GM23338 (cell line): ENCODE measurements around the gene FHAD1. TPM values are rescaled to one million over a fixed set of nuclear protein-coding genes. Genes with fewer than 3 reads are reported as not detected.
A peak's percentile ranks its signal among the peaks of the same experiment; 100 is the strongest.

Experiments
- ATAC-seq: fragments of 200-7000 bp; cut with Tn5 transposase; 3 replicates; pipeline ENCODE4 v1.9.1; 2020
- DNase-seq: peaks from one replicate; pipeline ENCODE4 v3.0.0-alpha.2; 2015; ENCODE audit warnings: low spot score
- H2AFZ ChIP-seq: fragments of 200-600 bp; sonication (generic); 2 replicates; pipeline ENCODE4 v1.8.0; 2016; ENCODE audit warnings: antibody characterized with exemption, mild to moderate bottlenecking, moderate library complexity
- H3F3A ChIP-seq: fragments of 200-600 bp; sonication (generic); replicated peaks from 2 replicates; pipeline ENCODE4 v1.8.0; 2017; ENCODE audit warnings: antibody characterized with exemption, mixed run types, low read depth
- H3K27ac ChIP-seq: fragments of 200-600 bp; sonication (generic); 2 replicates; pipeline ENCODE4 v1.6.1; 2016; ENCODE audit warnings: low read depth
- H3K27me3 ChIP-seq: fragments of 200-600 bp; sonication (generic); 2 replicates; pipeline ENCODE4 v1.8.0; 2016; ENCODE audit warnings: mild to moderate bottlenecking, mixed run types, moderate library complexity; ENCODE audit not compliant: insufficient read depth
- H3K36me3 ChIP-seq: fragments of 200-600 bp; sonication (generic); 2 replicates; pipeline ENCODE4 v1.8.0; 2016; ENCODE audit warnings: mild to moderate bottlenecking; ENCODE audit not compliant: insufficient read depth
- H3K4me1 ChIP-seq: fragments of 200-600 bp; sonication (generic); 2 replicates; pipeline ENCODE4 v1.8.0; 2016; ENCODE audit warnings: mild to moderate bottlenecking, moderate library complexity; ENCODE audit not compliant: insufficient read depth
- H3K4me2 ChIP-seq: fragments of 200-600 bp; sonication (generic); 2 replicates; pipeline ENCODE4 v1.7.1; 2017; ENCODE audit warnings: mixed run types
- H3K4me3 ChIP-seq: fragments of 200-600 bp; sonication (generic); 2 replicates; pipeline ENCODE4 v1.6.1; 2016; ENCODE audit warnings: mixed run types
- H3K79me2 ChIP-seq: fragments of 200-600 bp; sonication (generic); replicated peaks from 2 replicates; pipeline ENCODE4 v1.8.0; 2017; ENCODE audit warnings: mild to moderate bottlenecking; ENCODE audit not compliant: insufficient read depth
- H3K9me2 ChIP-seq: fragments of 200-600 bp; sonication (generic); 2 replicates; pipeline ENCODE4 v1.8.0; 2017; ENCODE audit not compliant: insufficient read depth
- H4K20me1 ChIP-seq: fragments of 200-600 bp; sonication (generic); replicated peaks from 2 replicates; pipeline ENCODE4 v1.8.0; 2017; ENCODE audit warnings: mild to moderate bottlenecking; ENCODE audit not compliant: insufficient read depth
- H3K27ac Mint-ChIP-seq: 2 replicates; pipeline ENCODE4 v1.8.0; 2020; ENCODE audit warnings: inconsistent platforms, mild to moderate bottlenecking, moderate library complexity, mixed read lengths
- H3K27me3 Mint-ChIP-seq: 3 replicates; pipeline ENCODE4 v1.8.0; 2022; ENCODE audit warnings: low read depth, mild to moderate bottlenecking, moderate library complexity, mixed read lengths, inconsistent platforms; ENCODE audit not compliant: insufficient read depth, poor library complexity
- H3K36me3 Mint-ChIP-seq: 3 replicates; pipeline ENCODE4 v1.8.0; 2021; ENCODE audit warnings: low read depth, mild to moderate bottlenecking, inconsistent platforms, moderate library complexity, mixed read lengths
- H3K4me1 Mint-ChIP-seq: 3 replicates; pipeline ENCODE4 v1.8.0; 2020; ENCODE audit warnings: mild to moderate bottlenecking, inconsistent platforms, mixed read lengths
- H3K4me3 Mint-ChIP-seq: 3 replicates; pipeline ENCODE4 v1.8.0; 2021; ENCODE audit warnings: moderate library complexity, mild to moderate bottlenecking, inconsistent platforms, mixed read lengths
- H3K9me3 Mint-ChIP-seq: 3 replicates; pipeline ENCODE4 v1.8.0; 2020; ENCODE audit warnings: moderate library complexity, mild to moderate bottlenecking, inconsistent platforms, mixed read lengths
- CREB1 ChIP-seq: fragments of 250-450 bp; sonication (Bioruptor Pico); IDR thresholded peaks from 2 replicates; pipeline ENCODE4 v1.5.0; 2020; ENCODE audit warnings: low read depth, mild to moderate bottlenecking, moderate library complexity
- EZH2phosphoT487 ChIP-seq: fragments of 200-600 bp; sonication (generic); IDR thresholded peaks from one replicate; pipeline ENCODE4 v1.8.1; 2018; ENCODE audit warnings: antibody characterized with exemption; ENCODE audit not compliant: unreplicated experiment
- JUNB ChIP-seq: IDR thresholded peaks from one replicate; pipeline ENCODE4 v1.6.1; 2016; ENCODE audit warnings: antibody characterized with exemption; ENCODE audit not compliant: unreplicated experiment
- POLR2AphosphoS5 ChIP-seq: IDR thresholded peaks from 2 replicates; pipeline ENCODE4 v1.6.1; 2016; ENCODE audit warnings: antibody characterized with exemption, low read depth
- ZNF114 ChIP-seq: fragments of 250-450 bp; sonication (Bioruptor Pico); IDR thresholded peaks from 2 replicates; pipeline ENCODE4 v1.5.0; 2020; ENCODE audit warnings: mild to moderate bottlenecking, moderate library complexity
- ZNF331 ChIP-seq: fragments of 250-450 bp; sonication (Bioruptor Pico); IDR thresholded peaks from 2 replicates; pipeline ENCODE4 v1.5.0; 2020; ENCODE audit warnings: low read depth, mild to moderate bottlenecking, moderate library complexity
- ZNF462 ChIP-seq: fragments of 250-450 bp; sonication (Bioruptor Pico); IDR thresholded peaks from 2 replicates; pipeline ENCODE4 v1.5.0; 2020; ENCODE audit warnings: mild to moderate bottlenecking, moderate library complexity
- polyA plus RNA-seq: library from polyadenylated mRNA; unstranded; fragments of >200 nt; fragmentation: Nextera tagmentation; extraction: Ambion mirVana; gene quantifications from 2 replicates; pipeline ENCODE4 v1.2.1, GENCODE V29; 2016
- total RNA-seq: library from RNA; depleted of rRNA; stranded (reverse); fragments of >200 nt; shearing (Covaris generic); gene quantifications from 2 replicates; pipeline ENCODE4 v1.2.3, GENCODE V29; 2014
- TF ChIP-seq, protein P1 (sequence below): IDR thresholded peaks from one replicate; pipeline ENCODE4 v1.6.1; 2018; ENCODE audit warnings: antibody characterized with exemption; ENCODE audit not compliant: unreplicated experiment

FHAD1 gene
- total and polyA plus RNA-seq, 2 experiments from 2014 or later, result 1.8 to 3.3 TPM

- no peaks in the 10 kb centered on the region for H3F3A ChIP-seq
- ATAC-seq, result no peak; the same call in 2 of the 3 replicates
- H3K9me3 Mint-ChIP-seq, result no peaks in the 10 kb centered on the region
Measured at GRCh38 chr1:15371610-15372545, 124.9 kb downstream of the FHAD1 start.

DNA sequence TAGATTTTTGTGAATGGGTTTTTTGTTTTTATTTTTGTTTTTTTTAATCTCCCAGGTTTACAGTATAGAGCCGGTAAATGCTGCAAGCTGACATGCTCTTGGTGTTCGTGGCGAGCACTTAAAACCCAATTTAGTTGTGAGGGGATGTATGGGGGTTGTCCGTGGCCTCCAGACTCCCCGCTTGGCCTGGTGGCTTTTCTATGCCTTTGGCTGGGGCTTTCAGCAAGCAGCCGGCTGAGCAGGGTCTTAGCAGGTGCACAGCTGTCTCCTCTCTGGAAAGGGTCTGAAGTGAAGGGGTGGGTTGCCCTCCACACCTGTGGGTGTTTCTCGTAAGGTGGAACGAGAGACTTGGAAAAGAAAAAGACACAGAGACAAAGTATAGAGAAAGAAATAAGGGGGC is 131.7 kb downstream of the FHAD1 start:
- Histone ChIP-seq H3K79me2 (no peaks in the 10 kb centered on the region), H3K4me1 (peaks cover 11% of the 10 kb centered on the region), H3K27me3 (peaks cover 16% of the 10 kb centered on the region), H3K4me2 (no peak overlapping the region), H3K4me3 (no peak overlapping the region), H3K9me2 (no peaks in the 10 kb centered on the region), H3F3A (0 out of 2 replicates have a peak, but pooled peaks cover 4% of the 10 kb centered on the region), H3K27ac (no peak overlapping the region), H2AFZ (no peak overlapping the region), H4K20me1 (no peaks in the 10 kb centered on the region), H3K36me3 (no peaks in the 10 kb centered on the region)
- Mint-ChIP-seq H3K27ac (no peak overlapping the region), H3K4me3 (no peak overlapping the region), H3K27me3 (peaks cover 35% of the 10 kb centered on the region), H3K4me1 (peaks cover 30% of the 10 kb centered on the region), H3K36me3 (no peaks in the 10 kb centered on the region), H3K9me3 (no peaks in the 10 kb centered on the region)
- ATAC-seq (peak; percentile 19; the same call in 1 of the 3 replicates), DNase-seq (no peak)
- TF ChIP-seq POLR2AphosphoS5 (no peak), ZNF114 (CRISPR knock-in tag) (no peak), CREB1 (CRISPR knock-in tag) (no peak), EZH2phosphoT487 (no peak), ZNF462 (CRISPR knock-in tag) (no peak), ZNF331 (CRISPR knock-in tag) (no peak)

More at GRCh38 chr1:15371610-15372545, 124.9 kb downstream of the FHAD1 start:
- TF ChIP-seq CREB1 (CRISPR knock-in tag) (no peak), JUNB (no peak)
- TF ChIP-seq, protein P1, sequence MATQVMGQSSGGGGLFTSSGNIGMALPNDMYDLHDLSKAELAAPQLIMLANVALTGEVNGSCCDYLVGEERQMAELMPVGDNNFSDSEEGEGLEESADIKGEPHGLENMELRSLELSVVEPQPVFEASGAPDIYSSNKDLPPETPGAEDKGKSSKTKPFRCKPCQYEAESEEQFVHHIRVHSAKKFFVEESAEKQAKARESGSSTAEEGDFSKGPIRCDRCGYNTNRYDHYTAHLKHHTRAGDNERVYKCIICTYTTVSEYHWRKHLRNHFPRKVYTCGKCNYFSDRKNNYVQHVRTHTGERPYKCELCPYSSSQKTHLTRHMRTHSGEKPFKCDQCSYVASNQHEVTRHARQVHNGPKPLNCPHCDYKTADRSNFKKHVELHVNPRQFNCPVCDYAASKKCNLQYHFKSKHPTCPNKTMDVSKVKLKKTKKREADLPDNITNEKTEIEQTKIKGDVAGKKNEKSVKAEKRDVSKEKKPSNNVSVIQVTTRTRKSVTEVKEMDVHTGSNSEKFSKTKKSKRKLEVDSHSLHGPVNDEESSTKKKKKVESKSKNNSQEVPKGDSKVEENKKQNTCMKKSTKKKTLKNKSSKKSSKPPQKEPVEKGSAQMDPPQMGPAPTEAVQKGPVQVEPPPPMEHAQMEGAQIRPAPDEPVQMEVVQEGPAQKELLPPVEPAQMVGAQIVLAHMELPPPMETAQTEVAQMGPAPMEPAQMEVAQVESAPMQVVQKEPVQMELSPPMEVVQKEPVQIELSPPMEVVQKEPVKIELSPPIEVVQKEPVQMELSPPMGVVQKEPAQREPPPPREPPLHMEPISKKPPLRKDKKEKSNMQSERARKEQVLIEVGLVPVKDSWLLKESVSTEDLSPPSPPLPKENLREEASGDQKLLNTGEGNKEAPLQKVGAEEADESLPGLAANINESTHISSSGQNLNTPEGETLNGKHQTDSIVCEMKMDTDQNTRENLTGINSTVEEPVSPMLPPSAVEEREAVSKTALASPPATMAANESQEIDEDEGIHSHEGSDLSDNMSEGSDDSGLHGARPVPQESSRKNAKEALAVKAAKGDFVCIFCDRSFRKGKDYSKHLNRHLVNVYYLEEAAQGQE, result no peak
- H3K4me2 ChIP-seq, result no peak overlapping the region
- no peak overlapping the region for H2AFZ ChIP-seq
- H3K36me3 ChIP-seq, result no peaks in the 10 kb centered on the region
- Mint-ChIP-seq H3K27me3 (peaks cover 18% of the 10 kb centered on the region), H3K4me3 (no peak overlapping the region), H3K27ac (no peak overlapping the region), H3K36me3 (no peaks in the 10 kb centered on the region), H3K4me1 (no peaks in the 10 kb centered on the region; the same call in 1 of the 3 replicates)
- H4K20me1 ChIP-seq, result no peaks in the 10 kb centered on the region
- H3K4me3 ChIP-seq, result no peak overlapping the region
- no peaks in the 10 kb centered on the region for H3K27me3 ChIP-seq
- no peaks in the 10 kb centered on the region for H3K9me2 ChIP-seq
- no peaks in the 10 kb centered on the region for H3K79me2 ChIP-seq
- no peaks in the 10 kb centered on the region for H3K4me1 ChIP-seq
- no peak for DNase-seq
- no peak overlapping the region for H3K27ac ChIP-seq
